ENCODE data around the gene CLIP1. TPM values are rescaled to one million over a fixed set of nuclear protein-coding genes. Genes with fewer than 3 reads are reported as not detected.

The CLIP1 gene
- total and polyA plus RNA-seq, 2 of the 8 experiments (the other 6 are each of a cell fraction or from before 2014, with no cell fraction given), result 19.0 to 27.6 TPM

DNA sequence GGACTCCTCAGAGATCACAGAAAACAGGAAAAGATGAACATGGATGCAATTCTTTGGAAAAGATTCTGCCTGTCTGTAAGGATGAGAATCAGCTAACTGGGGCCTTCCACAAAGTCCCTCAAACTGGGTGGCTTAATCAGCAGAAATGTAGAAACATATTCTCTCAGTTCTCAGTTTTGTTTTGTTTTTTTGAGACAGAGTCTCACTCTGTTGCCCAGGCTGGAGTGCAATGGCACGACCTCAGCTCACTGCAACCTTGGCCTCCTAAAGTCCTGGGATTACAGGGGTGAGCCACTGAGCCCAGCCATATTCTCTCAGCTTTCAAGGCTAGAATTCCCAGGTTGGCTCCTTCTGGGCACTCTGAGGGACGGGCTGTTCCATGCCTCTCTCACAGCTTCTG is 38.2 kb upstream of the CLIP1 start:
- H3K23me2 ChIP-seq (ENCODE audit: low read depth, low read length), result no peaks in the 10 kb centered on the region
- H3K9ac ChIP-seq (replicated peaks in 1 of 4; ENCODE audit: extremely low read depth in 1 of 4, low read depth in 3 of 4, low read length in 3 of 4), result no peak overlapping the region
- H3K56ac ChIP-seq (replicated peaks; ENCODE audit: insufficient read length, low read depth, low read length), result no peak overlapping the region
- no peaks in the 10 kb centered on the region for H3K79me1 ChIP-seq (ENCODE audit: low read depth, low read length)
- H3K18ac ChIP-seq (ENCODE audit: extremely low read depth, low read length), result no peak overlapping the region
- no peak overlapping the region for H2BK120ac ChIP-seq (replicated peaks; ENCODE audit: low read depth, low read length)
- no peaks in the 10 kb centered on the region for H3K36me3 ChIP-seq (ENCODE audit: control insufficient read depth in 2 of 4, insufficient read depth in 4 of 4, low read length in 3 of 4)
- no peak overlapping the region for H3K14ac ChIP-seq (ENCODE audit: insufficient read length)
- no peak overlapping the region for H2BK15ac ChIP-seq (ENCODE audit: low read length)
- no peak overlapping the region for H2BK5ac ChIP-seq (ENCODE audit: low read depth, low read length)
- no peak overlapping the region for H3K27ac ChIP-seq (ENCODE audit: low read depth, low read length)
- no peak overlapping the region for H3K4me2 ChIP-seq (ENCODE audit: insufficient read depth in 1 of 2, low read depth in 2 of 2, low read length in 2 of 2)
- no peaks in the 10 kb centered on the region for H3K27me3 ChIP-seq (replicated peaks in 1 of 4; ENCODE audit: control insufficient read depth in 3 of 4, extremely low read depth in 1 of 4, insufficient read depth in 3 of 4, low read length in 3 of 4)
- H4K8ac ChIP-seq (ENCODE audit: extremely low read depth, insufficient read depth, low read length), result no peak overlapping the region
- no peak overlapping the region for H3K4ac ChIP-seq (replicated peaks; ENCODE audit: insufficient read length, low read depth, low read length)
- H4K5ac ChIP-seq (ENCODE audit: insufficient read length, low read depth, low read length), result no peak overlapping the region
- H2AFZ ChIP-seq (ENCODE audit: low read length), result no peak overlapping the region
- CTCF ChIA-PET (ENCODE audit: partially characterized antibody), result interaction anchor here (1.3 to 3.0 kb wide), 4 partner anchors 9 to 105 kb away, joined by 5 to 10 read pairs (median 6); no protein-coding TSS in a partner anchor
- no peak overlapping the region for H3K4me3 ChIP-seq (ENCODE audit: extremely low read depth in 1 of 4, insufficient read depth in 2 of 4, low read depth in 3 of 4, low read length in 4 of 4)
- WGBS, 2 experiments (ENCODE audit: extremely low coverage in 1 of 2, insufficient coverage in 1 of 2, insufficient read length in 1 of 2, insufficient replicate concordance in 2 of 2, low coverage in 1 of 2, low lambda C conversion rate in 2 of 2, missing lambda C conversion rate in 1 of 2), result 77% methylated on average over 2 of the region's 2 CpGs; no CpG with 5 or more reads in 1 of the 2 experiments
- no peak overlapping the region for H4K91ac ChIP-seq (replicated peaks; ENCODE audit: insufficient read length, low read length)
- H2AK5ac ChIP-seq (ENCODE audit: low read depth, low read length), result no peak overlapping the region
- H4K20me1 ChIP-seq (replicated peaks in 1 of 2; ENCODE audit: control insufficient read depth in 1 of 2, insufficient read depth in 2 of 2, low read length in 2 of 2), result no peaks in the 10 kb centered on the region
- FAIRE-seq (no peak), DNase-seq (ENCODE audit: low read depth in 1 of 2, low spot score in 2 of 2) (no peak)
- H2BK20ac ChIP-seq (ENCODE audit: low read length), result no peak overlapping the region
- H3K4me1 ChIP-seq (replicated peaks in 1 of 4; ENCODE audit: control insufficient read depth in 3 of 4, insufficient read depth in 4 of 4, low read length in 3 of 4), result no peaks in the 10 kb centered on the region
- no peaks in the 10 kb centered on the region for H3K79me2 ChIP-seq (ENCODE audit: control insufficient read depth in 1 of 2, insufficient read depth in 2 of 2, low read length in 2 of 2)
- no peak overlapping the region for H3K23ac ChIP-seq (ENCODE audit: insufficient read length)
- no peaks in the 10 kb centered on the region for H3K9me3 ChIP-seq (ENCODE audit: insufficient read depth in 2 of 2, low read depth in 1 of 2, low read length in 1 of 2)
- POLR2A ChIA-PET (ENCODE audit: partially characterized antibody), result interaction anchor here (0.7 kb wide), 1 partner anchor 9 kb away, joined by 7 read pairs; no protein-coding TSS in a partner anchor
- TF ChIP-seq SIX5 (IDR thresholded peaks at IDR 0.05; ENCODE audit: low read depth, low read length) (no peak), BCL11A (IDR thresholded peaks at IDR 0.05; ENCODE audit: low read depth in 2 of 2, low read length in 2 of 2) (no peak), GTF2F1 (IDR thresholded peaks at IDR 0.05; ENCODE audit: borderline replicate concordance, low read depth, low read length) (no peak), CBX8 (IDR thresholded peaks at IDR 0.05; ENCODE audit: borderline replicate concordance, low read depth, low read length) (no peak), POLR2AphosphoS5 (IDR thresholded peaks at IDR 0.05; ENCODE audit: low read depth, low read length) (no peak), TAF7 (optimal IDR thresholded peaks at IDR 0.05; ENCODE audit: borderline replicate concordance, low read depth, low read length) (no peak), RFX5 (IDR thresholded peaks at IDR 0.05; ENCODE audit: borderline replicate concordance, low read depth, low read length) (no peak), SP4 (IDR thresholded peaks at IDR 0.05; ENCODE audit: low read length) (no peak), SP1 (IDR thresholded peaks at IDR 0.05; ENCODE audit: low read depth, low read length) (no peak), ZNF274 (IDR thresholded peaks at IDR 0.05; ENCODE audit: borderline replicate concordance, extremely low read depth, low read length) (no peak), SIRT6 (IDR thresholded peaks at IDR 0.05; ENCODE audit: low read length) (no peak)
- TF ChIP-seq, protein P1, sequence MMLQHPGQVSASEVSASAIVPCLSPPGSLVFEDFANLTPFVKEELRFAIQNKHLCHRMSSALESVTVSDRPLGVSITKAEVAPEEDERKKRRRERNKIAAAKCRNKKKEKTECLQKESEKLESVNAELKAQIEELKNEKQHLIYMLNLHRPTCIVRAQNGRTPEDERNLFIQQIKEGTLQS (IDR thresholded peaks at IDR 0.05; ENCODE audit: insufficient read depth, low read depth, low read length), result no peak
- no peak overlapping the region for H2BK12ac ChIP-seq (ENCODE audit: low read depth, low read length)

Measured in H1 (cell line).